Breast epithelium (tissue), 3 donors: ENCODE results near the gene LIN7C.

Experiments used
- POLR2A ChIP-seq: fragments of 450-650 bp; IDR thresholded peaks from one replicate; pipeline ENCODE4 v1.6.1; 2016; ENCODE audit warnings: antibody characterized with exemption, mild to moderate bottlenecking, moderate library complexity
- POLR2AphosphoS5 ChIP-seq, 3 donors: sonication (generic); formaldehyde crosslinking; IDR thresholded peaks; one replicate each; pipeline ENCODE4 v1.6.1; 2017; ENCODE audit warnings: antibody characterized with exemption in 3 of 3
- TF ChIP-seq, protein P1 (sequence below), 3 donors: fragments of 450-650 bp; IDR thresholded peaks; one replicate each; pipeline ENCODE4 v1.5.1; 2016 to 2017; ENCODE audit warnings: antibody characterized with exemption in 3 of 3, mild to moderate bottlenecking in 3 of 3, moderate library complexity in 3 of 3

- no peak for TF ChIP-seq POLR2A
- TF ChIP-seq, protein P1, sequence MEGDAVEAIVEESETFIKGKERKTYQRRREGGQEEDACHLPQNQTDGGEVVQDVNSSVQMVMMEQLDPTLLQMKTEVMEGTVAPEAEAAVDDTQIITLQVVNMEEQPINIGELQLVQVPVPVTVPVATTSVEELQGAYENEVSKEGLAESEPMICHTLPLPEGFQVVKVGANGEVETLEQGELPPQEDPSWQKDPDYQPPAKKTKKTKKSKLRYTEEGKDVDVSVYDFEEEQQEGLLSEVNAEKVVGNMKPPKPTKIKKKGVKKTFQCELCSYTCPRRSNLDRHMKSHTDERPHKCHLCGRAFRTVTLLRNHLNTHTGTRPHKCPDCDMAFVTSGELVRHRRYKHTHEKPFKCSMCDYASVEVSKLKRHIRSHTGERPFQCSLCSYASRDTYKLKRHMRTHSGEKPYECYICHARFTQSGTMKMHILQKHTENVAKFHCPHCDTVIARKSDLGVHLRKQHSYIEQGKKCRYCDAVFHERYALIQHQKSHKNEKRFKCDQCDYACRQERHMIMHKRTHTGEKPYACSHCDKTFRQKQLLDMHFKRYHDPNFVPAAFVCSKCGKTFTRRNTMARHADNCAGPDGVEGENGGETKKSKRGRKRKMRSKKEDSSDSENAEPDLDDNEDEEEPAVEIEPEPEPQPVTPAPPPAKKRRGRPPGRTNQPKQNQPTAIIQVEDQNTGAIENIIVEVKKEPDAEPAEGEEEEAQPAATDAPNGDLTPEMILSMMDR (IDR thresholded peaks at IDR 0.05) = peak; percentile 85 to 97 (median 96)
- TF ChIP-seq POLR2AphosphoS5 (IDR thresholded peaks at IDR 0.05) = no peak
Measured at GRCh38 chr11:27485930-27486773, 20.4 kb downstream of the LIN7C start.
